Chondrocyte (in vitro differentiated cells): Measurements from ENCODE around the gene ADRB2. TPM values are rescaled to one million over a fixed set of nuclear protein-coding genes. Genes with fewer than 3 reads are reported as not detected.
"Not testable (repeated sequence)": the region's sequence is repeated elsewhere in the genome, so short reads cannot be mapped to it uniquely, and the experiment has no call there.

ENCODE experiments used
- DNase-seq: peaks from one replicate; pipeline ENCODE4 v3.0.0; 2021; ENCODE audit warnings: mixed read lengths, low spot score
- H3K27ac Mint-ChIP-seq: one replicate; pipeline ENCODE4 v1.8.0; 2021; ENCODE audit warnings: mild to moderate bottlenecking, moderate library complexity, mixed read lengths; ENCODE audit not compliant: unreplicated experiment
- H3K27me3 Mint-ChIP-seq: 2 replicates; pipeline ENCODE4 v1.8.0; 2021; ENCODE audit warnings: low read depth, mixed read lengths
- H3K36me3 Mint-ChIP-seq: 2 replicates; pipeline ENCODE4 v1.8.0; 2021; ENCODE audit warnings: low read depth, mixed read lengths
- H3K4me1 Mint-ChIP-seq: 2 replicates; pipeline ENCODE4 v1.8.0; 2021; ENCODE audit warnings: low read depth, mild to moderate bottlenecking, mixed read lengths
- H3K4me3 Mint-ChIP-seq: one replicate; pipeline ENCODE4 v1.8.0; 2021; ENCODE audit warnings: mild to moderate bottlenecking, moderate library complexity, mixed read lengths; ENCODE audit not compliant: unreplicated experiment
- H3K9me3 Mint-ChIP-seq: 2 replicates; pipeline ENCODE4 v1.8.0; 2021; ENCODE audit warnings: low read depth, mixed read lengths
- total RNA-seq: library from RNA; stranded (reverse); gene quantifications from 3 replicates; pipeline ENCODE4 v1.2.1, GENCODE V29; 2021
- TF ChIP-seq, protein P1 (sequence below): fragments of 200-600 bp; sonication (generic); IDR thresholded peaks from 2 replicates; pipeline ENCODE4 v1.5.0; 2021; ENCODE audit warnings: antibody characterized with exemption, mild to moderate bottlenecking, moderate library complexity

The ADRB2 gene
- total RNA-seq, 1 donor from 2014 or later: 0.40 TPM

DNA sequence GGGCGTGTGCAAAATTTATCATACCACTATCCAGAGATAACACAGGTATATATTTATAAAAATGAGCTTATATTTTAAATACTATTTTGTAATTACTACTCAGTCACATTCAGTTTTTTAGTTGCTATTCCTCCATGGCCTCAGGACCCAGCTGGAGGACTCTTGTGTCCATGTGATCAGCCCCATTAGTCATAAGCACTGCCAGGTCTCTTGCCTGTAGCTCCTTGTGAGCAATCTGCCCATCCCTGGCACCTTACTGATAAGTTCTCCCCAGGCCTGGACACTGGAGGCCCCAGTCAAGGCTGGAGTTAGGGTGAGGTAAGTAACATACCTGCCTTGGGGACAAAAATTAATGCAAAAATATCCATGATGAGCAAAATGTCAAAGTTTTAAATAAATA lies 29.5 kb upstream of the ADRB2 start:
- no peaks in the 10 kb centered on the region for H3K9me3 Mint-ChIP-seq
- no peaks in the 10 kb centered on the region for H3K36me3 Mint-ChIP-seq
- H3K4me3 Mint-ChIP-seq: no peak overlapping the region
- TF ChIP-seq, protein P1, sequence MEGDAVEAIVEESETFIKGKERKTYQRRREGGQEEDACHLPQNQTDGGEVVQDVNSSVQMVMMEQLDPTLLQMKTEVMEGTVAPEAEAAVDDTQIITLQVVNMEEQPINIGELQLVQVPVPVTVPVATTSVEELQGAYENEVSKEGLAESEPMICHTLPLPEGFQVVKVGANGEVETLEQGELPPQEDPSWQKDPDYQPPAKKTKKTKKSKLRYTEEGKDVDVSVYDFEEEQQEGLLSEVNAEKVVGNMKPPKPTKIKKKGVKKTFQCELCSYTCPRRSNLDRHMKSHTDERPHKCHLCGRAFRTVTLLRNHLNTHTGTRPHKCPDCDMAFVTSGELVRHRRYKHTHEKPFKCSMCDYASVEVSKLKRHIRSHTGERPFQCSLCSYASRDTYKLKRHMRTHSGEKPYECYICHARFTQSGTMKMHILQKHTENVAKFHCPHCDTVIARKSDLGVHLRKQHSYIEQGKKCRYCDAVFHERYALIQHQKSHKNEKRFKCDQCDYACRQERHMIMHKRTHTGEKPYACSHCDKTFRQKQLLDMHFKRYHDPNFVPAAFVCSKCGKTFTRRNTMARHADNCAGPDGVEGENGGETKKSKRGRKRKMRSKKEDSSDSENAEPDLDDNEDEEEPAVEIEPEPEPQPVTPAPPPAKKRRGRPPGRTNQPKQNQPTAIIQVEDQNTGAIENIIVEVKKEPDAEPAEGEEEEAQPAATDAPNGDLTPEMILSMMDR: no peak
- no peak for DNase-seq
- H3K27me3 Mint-ChIP-seq: peaks cover 2% of the 10 kb centered on the region
- peaks cover 6% of the 10 kb centered on the region for H3K4me1 Mint-ChIP-seq
- H3K27ac Mint-ChIP-seq: no peak overlapping the region

DNA sequence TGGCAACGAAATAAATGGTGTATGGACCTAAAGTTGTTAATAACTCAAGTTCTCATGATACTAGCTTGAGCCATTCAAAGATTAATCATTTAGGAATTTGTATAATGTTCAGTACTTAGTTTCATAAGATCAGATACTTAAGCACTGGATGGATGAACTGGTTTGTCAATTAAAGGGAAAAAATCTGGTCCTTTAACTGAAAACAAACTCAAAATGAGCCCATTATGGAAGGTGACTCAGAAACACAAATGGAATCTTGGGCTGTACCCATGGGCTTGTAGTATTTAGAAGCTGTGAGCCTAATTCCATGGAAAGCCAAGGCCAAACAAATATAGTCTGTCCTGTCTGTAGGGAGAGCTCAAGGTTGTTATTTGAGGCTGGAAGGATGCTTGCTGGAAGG lies 27.6 kb upstream of the ADRB2 start:
- H3K36me3 Mint-ChIP-seq: no peaks in the 10 kb centered on the region
- H3K9me3 Mint-ChIP-seq: no peaks in the 10 kb centered on the region
- no peak for DNase-seq
- TF ChIP-seq, protein P1: no peak
- H3K4me1 Mint-ChIP-seq: peaks cover 6% of the 10 kb centered on the region
- no peak overlapping the region for H3K4me3 Mint-ChIP-seq
- peaks cover 2% of the 10 kb centered on the region for H3K27me3 Mint-ChIP-seq
- H3K27ac Mint-ChIP-seq: no peak overlapping the region

DNA sequence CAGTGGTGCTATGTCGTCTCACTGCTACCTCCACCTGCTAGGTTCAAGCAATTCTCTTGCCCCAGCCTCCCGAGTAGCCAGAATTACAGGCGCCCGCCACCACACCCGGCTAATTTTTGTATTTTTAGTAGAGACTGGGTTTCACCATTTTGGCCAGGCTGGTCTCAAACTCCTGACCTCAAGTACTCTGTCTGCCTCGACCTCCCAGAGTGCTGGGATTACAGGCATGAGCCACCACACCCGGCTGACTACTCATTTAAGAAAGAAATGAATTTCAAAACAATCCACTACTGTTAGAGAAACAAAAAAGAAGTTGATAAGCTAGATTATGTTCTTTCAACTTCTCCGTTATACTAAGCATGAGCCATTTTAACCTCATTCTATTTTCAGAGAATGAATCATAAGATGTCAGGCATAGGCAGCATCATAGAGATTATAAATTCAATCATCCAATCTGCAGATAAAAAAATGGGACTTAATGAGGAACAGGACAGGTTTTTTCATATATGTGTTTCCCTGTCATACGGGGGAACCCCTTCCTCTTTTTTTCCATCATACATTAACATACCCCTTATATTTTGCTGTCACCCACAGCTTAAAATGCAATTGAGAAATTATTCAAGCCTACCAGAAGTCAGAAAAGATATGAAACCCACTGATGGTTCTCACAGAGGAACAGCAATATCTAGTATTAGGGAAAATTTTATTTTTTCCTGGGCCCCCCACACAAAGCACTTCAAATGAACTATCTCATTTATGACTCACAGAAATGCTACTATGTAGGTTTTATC lies 26.5 kb upstream of the ADRB2 start:
- peaks cover 2% of the 10 kb centered on the region for H3K27me3 Mint-ChIP-seq
- no peak for DNase-seq

DNA sequence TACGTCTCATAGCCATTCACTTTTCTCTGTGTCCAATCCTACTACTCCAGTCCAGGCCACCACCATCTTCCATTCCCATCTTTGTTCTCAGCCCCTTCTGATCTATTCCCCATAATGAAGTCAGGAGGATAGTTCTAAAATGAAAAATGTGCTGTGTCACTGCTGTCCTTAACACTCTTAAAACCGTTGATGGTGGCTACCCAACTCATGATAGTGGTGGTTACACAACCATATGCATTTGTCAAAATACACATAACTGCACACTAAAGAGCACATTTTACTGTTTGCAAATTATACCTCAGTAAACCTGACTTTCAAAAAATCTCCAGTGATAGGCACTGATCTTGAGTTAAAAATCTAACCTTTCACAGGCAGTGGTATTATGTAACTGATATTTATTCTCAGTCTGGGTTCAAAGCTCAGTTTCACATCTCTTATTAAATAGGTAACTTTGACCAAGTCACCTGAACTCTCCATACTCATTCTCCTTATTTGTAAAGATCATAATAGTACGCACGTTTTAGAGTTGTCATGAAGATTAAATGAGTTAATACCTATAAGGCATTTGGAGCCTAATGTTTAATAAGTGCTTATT lies 24.6 kb upstream of the ADRB2 start:
- Mint-ChIP-seq H3K4me3 (no peak overlapping the region), H3K27ac (no peak overlapping the region), H3K9me3 (no peaks in the 10 kb centered on the region), H3K27me3 (peaks cover 2% of the 10 kb centered on the region), H3K36me3 (no peaks in the 10 kb centered on the region), H3K4me1 (peaks cover 16% of the 10 kb centered on the region)
- TF ChIP-seq, protein P1: no peak
- no peak for DNase-seq

More for the DNA sequence above, 26.5 kb upstream of the ADRB2 start:
- Mint-ChIP-seq H3K9me3 (no peaks in the 10 kb centered on the region), H3K4me1 (no peaks in the 10 kb centered on the region), H3K4me3 (no peak overlapping the region), H3K36me3 (no peaks in the 10 kb centered on the region), H3K27ac (no peak overlapping the region)
- TF ChIP-seq, protein P1: no peak

DNA sequence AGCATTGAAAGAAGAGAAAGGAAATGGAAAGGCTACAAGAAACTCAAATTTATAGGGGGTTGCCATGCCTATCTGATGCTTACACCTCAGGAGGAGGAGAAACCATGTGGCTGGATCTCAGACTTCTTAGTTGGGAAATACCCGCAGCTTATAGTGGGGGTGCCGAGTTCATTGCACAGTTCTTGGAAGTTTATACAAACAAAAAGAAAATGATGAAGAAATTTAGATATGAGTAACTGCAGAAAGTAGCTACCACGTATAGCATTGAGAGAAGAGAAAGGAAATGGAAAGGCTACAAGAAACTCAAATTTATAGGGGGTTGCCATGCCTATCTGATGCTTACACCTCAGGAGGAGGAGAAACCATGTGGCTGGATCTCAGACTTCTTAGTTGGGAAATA lies 23.0 kb upstream of the ADRB2 start:
- not testable (repeated sequence) for DNase-seq, H3K27me3 Mint-ChIP-seq, H3K4me3 Mint-ChIP-seq, H3K36me3 Mint-ChIP-seq, H3K27ac Mint-ChIP-seq, H3K9me3 Mint-ChIP-seq
- peaks cover 20% of the 10 kb centered on the region for H3K4me1 Mint-ChIP-seq
